Right kidney (tissue), 1 donor: Measurements from ENCODE around the gene FBH1.
"Not testable (repeated sequence)": the region's sequence is repeated elsewhere in the genome, so short reads cannot be mapped to it uniquely, and the experiment has no call there.

Experiments used
- DNase-seq: peaks from one replicate; pipeline ENCODE4 v3.0.0-alpha.2; 2016

The FBH1 gene

GRCh38 chr10:5942001-5942400, 52.0 kb downstream of the FBH1 start:
- DNase-seq = no peak

- DNase-seq = no peak
Observed at GRCh38 chr10:5942474-5942873, 52.4 kb downstream of the FBH1 start.

GRCh38 chr10:5943536-5943935, 53.5 kb downstream of the FBH1 start:
- DNase-seq = peak; percentile 51

GRCh38 chr10:5944389-5945189, 54.5 kb downstream of the FBH1 start:
- peak; percentile 38 for DNase-seq

DNA sequence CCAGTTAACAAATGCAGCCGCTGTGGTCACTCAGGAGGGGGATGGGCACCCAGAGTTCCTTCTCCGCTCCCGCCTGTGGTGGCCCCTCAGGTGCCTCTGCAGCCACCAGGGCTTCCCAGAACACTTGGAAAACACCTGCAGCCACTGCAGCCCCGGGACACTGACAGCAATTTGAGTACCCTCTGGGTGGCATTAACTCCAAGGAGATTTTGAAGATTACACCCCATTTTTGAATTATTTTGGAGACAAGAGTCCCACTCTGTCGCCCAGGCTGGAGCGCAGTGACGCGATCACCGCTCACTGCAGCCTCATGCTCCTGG, 55.1 kb downstream of the FBH1 start:
- DNase-seq = no peak

- no peak for DNase-seq
Observed at GRCh38 chr10:5945561-5946418, 55.7 kb downstream of the FBH1 start.

DNA sequence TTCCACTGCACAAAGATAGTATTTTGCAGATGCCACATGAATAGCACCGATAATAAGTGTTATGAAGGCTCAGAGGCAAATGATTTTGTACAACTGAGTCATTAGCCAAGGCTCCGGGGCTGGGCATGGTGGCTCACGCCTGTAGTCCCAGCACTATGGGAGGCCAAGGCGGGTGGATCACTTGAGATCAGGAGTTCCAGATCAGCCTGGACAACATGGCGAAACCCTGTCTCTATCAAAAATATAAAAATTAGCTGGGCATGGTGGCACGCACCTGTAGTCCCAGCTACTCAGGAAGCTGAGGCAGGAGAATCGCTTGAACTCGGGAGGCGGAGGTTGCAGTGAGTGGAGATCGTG, 56.4 kb downstream of the FBH1 start:
- not testable (repeated sequence) for DNase-seq

DNA sequence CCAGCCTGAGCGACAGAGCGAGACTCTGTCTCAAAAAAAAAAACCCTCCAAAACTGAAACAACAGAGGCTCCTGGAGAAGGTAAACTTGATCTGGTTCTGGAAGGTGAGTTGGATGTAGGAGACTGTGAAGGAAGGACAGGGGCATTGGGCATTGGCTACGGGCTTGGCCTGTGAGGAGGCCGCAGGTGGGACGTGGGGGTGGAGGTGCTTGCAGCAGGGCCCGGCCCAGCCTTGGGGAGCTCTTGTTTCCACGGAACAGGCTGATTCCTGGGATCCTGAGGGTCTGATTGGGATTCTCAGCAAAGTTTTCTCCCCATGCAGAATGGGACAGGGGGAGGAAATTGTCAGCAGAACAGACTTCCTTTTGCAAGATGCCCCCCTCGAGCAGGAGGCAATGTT, 56.7 kb downstream of the FBH1 start:
- no peak for DNase-seq

DNA sequence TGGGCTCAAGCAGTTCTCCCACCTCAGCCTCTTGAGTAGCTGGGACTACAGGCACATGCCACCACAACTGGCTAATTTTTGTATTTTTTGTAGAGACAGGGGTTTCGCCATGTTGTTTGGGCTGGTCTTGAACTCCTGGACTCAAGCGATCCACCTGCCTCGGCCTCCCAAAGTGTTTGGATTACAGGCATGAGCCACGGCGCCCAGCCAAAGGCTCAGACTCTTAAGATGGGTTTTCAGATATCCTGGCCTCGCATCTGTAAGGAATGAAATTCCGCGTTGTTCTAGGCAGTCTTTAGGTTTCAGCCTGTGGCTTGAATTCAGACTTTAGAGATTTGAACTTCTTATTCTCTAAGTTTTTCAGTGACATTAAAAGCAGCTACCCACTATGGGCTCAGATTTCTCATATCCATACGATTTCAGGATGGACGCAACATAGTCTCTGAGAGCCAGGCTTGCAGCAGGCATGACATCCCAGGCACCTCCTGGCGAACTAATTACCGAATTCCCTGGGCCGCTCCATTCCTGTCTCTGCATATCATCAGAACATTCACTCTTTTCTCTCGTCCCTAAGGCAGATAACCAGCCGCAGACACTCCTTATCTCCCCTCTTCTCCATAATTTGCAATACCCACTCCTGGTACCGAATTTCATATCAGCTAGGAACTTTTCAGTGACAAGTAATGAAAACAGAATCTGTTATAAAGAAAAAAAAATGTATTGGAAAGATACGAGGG, 57.6 kb downstream of the FBH1 start:
- DNase-seq = no peak

DNA sequence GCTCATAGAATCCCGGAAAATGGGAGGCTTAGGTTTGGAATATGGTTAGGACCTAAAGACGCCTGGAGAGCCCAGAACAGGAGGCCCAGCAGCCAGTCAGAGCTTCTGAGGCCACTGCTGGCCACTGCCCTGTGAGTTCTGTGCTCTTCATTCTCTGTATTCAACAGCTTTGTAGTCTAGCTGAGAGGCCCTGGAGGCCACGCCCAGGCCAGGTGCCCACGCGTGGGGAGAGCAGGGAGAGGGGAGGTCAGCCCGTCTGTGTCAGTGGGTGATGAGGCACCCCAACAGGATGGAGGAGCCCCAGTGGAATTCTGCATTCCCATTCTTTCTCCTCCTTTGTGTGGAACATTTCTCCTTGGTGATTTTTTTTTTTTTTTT, 58.2 kb downstream of the FBH1 start:
- DNase-seq = no peak

- DNase-seq = no peak
Observed at GRCh38 chr10:5949009-5949759, 59.1 kb downstream of the FBH1 start.

DNA sequence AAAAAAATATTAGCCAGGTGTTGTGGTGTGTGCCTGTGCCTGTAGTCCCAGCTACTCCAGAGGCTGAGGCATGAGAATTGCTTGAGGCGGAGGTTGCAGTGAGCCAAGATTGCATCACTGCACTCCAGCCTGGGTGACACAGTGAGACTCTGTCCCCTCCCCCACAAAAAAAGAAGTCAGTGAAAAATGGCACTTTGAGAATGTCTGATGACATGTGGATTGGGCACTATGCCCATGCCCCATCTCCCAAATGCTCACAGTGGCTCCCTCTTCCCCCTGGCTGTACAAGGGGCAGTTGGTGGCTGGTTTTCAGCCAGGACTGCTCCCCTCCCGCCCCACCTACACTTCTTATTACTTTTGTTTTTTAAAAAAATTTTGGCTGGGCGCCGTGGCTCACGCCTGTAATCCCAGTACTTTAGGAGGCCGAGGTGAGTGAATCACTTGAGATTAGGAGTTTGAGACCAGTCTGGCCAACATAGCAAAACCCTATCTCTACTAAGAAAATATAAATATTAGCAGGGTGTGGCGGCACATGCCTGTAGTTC, 61.2 kb downstream of the FBH1 start:
- DNase-seq = no peak

DNA sequence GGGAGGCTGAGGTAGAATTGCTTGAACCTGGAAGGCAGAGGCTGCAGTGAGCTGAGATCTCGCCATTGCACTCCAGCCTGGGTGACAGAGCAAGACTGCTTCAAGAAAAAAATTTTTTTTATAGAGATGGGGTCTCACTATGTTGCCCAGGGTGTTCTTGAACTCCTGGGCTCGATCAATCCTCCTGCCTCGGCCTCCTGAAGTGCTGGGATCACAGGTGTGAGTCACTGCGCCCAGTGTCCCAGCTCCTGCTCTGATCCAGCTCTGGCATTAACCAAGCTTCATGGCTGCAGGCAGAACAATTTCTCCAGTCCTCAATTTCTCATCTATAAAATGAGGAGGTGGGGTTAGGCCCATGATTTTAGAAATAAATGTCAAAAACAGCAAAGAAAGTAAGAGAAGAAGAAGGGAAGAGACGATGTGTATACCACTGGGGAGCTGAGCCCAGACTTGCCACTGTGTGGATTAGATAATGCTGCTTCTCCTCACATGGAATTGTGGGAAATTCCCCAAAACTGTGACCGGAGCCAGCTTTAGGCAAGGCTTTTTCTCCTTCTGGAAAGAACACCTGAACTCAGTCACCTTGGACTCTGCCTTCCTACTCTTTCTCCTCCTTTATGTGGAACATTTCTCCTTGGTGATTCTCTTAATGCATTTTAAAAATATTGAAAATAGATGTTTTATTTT, 61.8 kb downstream of the FBH1 start:
- no peak for DNase-seq

GRCh38 chr10:5952731-5953385, 62.8 kb downstream of the FBH1 start:
- DNase-seq = no peak

GRCh38 chr10:5953676-5954075, 63.6 kb downstream of the FBH1 start:
- DNase-seq = no peak

DNA sequence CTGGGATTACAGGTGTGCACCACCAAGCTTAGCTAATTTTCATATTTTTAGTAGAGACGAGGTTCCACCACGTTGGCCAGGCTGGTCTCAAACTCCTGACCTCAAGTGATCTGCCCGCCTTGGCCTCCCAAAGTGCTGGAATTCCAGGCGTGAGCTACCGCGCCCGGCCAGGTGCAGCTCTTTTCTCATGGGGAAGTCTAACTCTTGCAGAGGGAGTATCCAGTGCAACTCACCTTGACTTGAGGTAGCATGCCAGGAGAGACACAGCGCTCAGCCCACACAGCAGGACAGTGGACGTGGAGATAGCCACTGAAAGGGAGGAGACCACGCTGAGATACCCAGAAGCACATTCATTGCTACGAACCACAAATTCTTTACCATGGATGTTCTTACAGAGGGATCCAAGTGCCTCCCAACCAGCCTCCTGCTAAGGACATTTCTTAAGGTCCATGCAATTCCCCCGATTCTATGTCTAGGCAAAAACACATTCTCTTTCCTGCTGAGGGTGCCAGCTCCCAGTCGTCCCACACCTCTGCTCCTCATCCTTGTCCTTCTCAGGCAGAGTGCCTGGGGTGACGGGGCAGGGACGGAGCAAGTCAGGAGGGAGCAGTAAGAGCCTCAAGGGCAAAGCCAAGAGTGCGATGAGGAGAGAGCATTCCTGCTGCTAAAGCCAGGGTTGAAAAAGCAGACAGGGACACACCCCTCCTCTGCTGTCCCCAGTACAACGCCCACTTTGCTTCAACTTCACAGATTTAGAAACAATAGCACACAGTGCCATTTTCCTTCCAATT, 66.3 kb downstream of the FBH1 start:
- no peak for DNase-seq

DNA sequence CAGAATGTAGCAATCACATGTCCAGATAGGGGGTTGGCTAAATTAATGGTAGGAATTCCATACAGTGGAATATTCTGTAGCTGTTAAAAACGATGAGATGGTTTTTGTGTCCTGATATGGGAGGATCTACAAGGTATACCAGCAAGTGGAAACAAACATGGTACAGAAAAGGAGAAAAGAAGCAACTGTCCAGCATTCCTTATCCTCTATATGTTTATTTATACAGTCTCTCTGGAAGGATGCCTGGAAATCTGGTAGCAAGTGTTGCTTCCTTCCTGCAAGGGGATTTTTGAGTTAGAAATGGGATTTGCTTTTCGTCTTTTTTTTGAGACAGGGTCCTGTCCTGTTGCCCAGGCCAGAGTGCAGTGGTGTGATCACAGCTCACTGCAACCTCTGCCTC, 68.0 kb downstream of the FBH1 start:
- DNase-seq = no peak

GRCh38 chr10:5958675-5959074, 68.6 kb downstream of the FBH1 start:
- no peak for DNase-seq

- DNase-seq = no peak
Observed at GRCh38 chr10:5959142-5959541, 69.1 kb downstream of the FBH1 start.

GRCh38 chr10:5959581-5960069, 69.6 kb downstream of the FBH1 start:
- DNase-seq = no peak
